Panc1 (cell line): ENCODE data around the gene SERPINA10. TPM values are rescaled to one million over a fixed set of nuclear protein-coding genes. Genes with fewer than 3 reads are reported as not detected.

ENCODE experiments used
- ATAC-seq: fragments of 200-7000 bp; cut with Tn5 transposase; 2 replicates; pipeline ENCODE4 v1.9.1; 2020; ENCODE audit warnings: mild to moderate bottlenecking, moderate library complexity
- BruUV-seq: library from RNA; stranded (reverse); fragments of 400-500 nt; replicated peaks from 2 replicates; lab custom pipeline; 2021; lab: Mats Ljungman, UMichigan
- CTCF ChIA-PET: fragments of 300-600 bp; sonication (Branson Sonifier 250); formaldehyde crosslinking; loops from one replicate; lab custom pipeline; 2022; ENCODE audit warnings: antibody characterized with exemption; lab: Charles Lee
- POLR2A ChIA-PET: fragments of 300-600 bp; sonication (Branson Sonifier 250); formaldehyde crosslinking; loops from one replicate; lab custom pipeline; 2022; ENCODE audit warnings: antibody characterized with exemption; lab: Charles Lee
- DNase-seq: peaks from one replicate; pipeline ENCODE4 v3.0.0-alpha.2; 2010; ENCODE audit warnings: low read depth, low spot score
- H3K27ac ChIP-seq: 2 replicates; pipeline ENCODE4 v1.5.1; 2011; ENCODE audit warnings: mild to moderate bottlenecking, low read length, inconsistent platforms
- H3K27me3 ChIP-seq: fragments of 200-500 bp; sonication (Bioruptor generic); 2 replicates; pipeline ENCODE4 v1.6.0; 2014; ENCODE audit warnings: low read length, inconsistent platforms; ENCODE audit not compliant: control insufficient read depth, insufficient read depth
- H3K36me3 ChIP-seq: fragments of 200-500 bp; sonication (Bioruptor generic); 2 replicates; pipeline ENCODE4 v1.5.1; 2014; ENCODE audit warnings: inconsistent platforms, mild to moderate bottlenecking, low read length, moderate library complexity; ENCODE audit not compliant: control insufficient read depth, insufficient read depth
- H3K4me1 ChIP-seq: 2 replicates; pipeline ENCODE4 v1.5.1; 2011; ENCODE audit warnings: inconsistent platforms, mild to moderate bottlenecking, low read length, moderate library complexity; ENCODE audit not compliant: control insufficient read depth, insufficient read depth
- H3K4me3 ChIP-seq, 2 experiments: 2 replicates each; pipeline ENCODE4 v1.5.1; 2011 to 2012; ENCODE audit warnings: low read depth in 2 of 2, low read length in 2 of 2, mild to moderate bottlenecking in 2 of 2, inconsistent platforms in 1 of 2, moderate library complexity in 1 of 2
- H3K9me3 ChIP-seq: fragments of 200-500 bp; sonication (Bioruptor generic); 2 replicates; pipeline ENCODE4 v1.5.1; 2014; ENCODE audit warnings: low read depth, mild to moderate bottlenecking, inconsistent platforms, low read length, moderate library complexity; ENCODE audit not compliant: control insufficient read depth, insufficient read depth
- POLR2AphosphoS5 ChIP-seq: IDR thresholded peaks from 2 replicates; pipeline ENCODE4 v1.6.1; 2012; ENCODE audit warnings: mild to moderate bottlenecking, low read depth, low read length, moderate library complexity
- SIN3A ChIP-seq: IDR thresholded peaks from 2 replicates; pipeline ENCODE4 v1.6.1; 2012; ENCODE audit warnings: low read depth, mild to moderate bottlenecking, low read length, moderate library complexity, borderline replicate concordance; ENCODE audit not compliant: insufficient read depth
- TCF7L2 ChIP-seq: IDR thresholded peaks from 2 replicates; pipeline ENCODE4 v1.6.1; 2011; ENCODE audit warnings: mild to moderate bottlenecking, low read depth, low read length, inconsistent platforms
- in situ Hi-C: cut with HindIII; loops from 2 replicates; pipeline ENCODE4 v1.10.0; 2016; ENCODE audit warnings: low sequenced_read_pairs, low pct_unique_long_range_greater_than_20kb
- intact Hi-C: fragments of 100-400 bp; cut with micrococcal nuclease; formaldehyde crosslinking; loops from one replicate; pipeline ENCODE4 v1.10.0; 2022; ENCODE audit not compliant: unreplicated experiment
- total RNA-seq: library from RNA; stranded (reverse); gene quantifications from one replicate; pipeline ENCODE4 v1.2.1, GENCODE V29; 2021; ENCODE audit not compliant: unreplicated experiment
- TF ChIP-seq, protein P1 (sequence below): fragments of 450-650 bp; IDR thresholded peaks from 2 replicates; pipeline ENCODE4 v1.5.1; 2017; ENCODE audit warnings: mild to moderate bottlenecking
- TF ChIP-seq, protein P2 (sequence below), 2 experiments: IDR thresholded peaks; 2 replicates each; pipeline ENCODE4 v1.6.1; 2011 to 2012; ENCODE audit warnings: low read depth in 2 of 2, control low read depth in 1 of 2, low read length in 1 of 2, mild to moderate bottlenecking in 1 of 2, moderate library complexity in 1 of 2; ENCODE audit not compliant: insufficient read depth in 1 of 2

SERPINA10 gene
- total RNA-seq, 1 experiment from 2014 or later: 0.03 TPM

DNA sequence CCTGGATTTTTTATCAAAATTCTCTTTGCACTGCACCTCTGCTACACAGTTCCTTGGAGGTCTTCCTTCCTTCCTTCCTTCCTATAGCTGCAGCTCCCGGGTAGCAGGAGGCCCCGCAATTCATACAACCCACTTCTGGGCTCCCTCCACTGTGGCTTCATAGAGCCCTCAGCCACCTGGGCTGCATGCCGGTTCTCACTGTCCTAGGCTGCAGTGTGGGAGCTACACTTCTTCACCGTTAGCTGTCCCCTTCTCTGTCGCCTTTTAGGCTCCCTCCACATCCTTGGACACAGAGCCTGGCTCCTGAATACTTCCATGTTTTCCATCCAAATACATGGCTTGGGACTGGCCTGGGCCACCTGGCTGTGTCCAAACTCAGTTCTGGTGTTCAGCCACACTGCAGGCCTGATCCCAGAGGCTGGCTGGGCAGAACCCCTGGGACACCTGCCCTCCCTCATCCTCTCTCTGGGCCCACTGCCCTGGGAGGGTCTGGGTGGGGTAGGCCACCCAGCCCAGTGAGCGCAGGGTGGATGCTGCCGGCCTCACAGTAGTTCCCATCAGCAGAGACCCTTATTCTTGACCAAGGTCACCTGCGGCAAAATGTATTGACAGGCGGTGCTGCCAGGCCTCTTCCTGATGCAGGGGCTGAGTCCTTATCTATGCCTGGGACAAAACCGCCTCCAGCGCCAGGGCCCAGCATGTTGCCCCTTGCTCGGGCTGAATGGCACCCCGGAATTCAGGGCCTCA, 1.7 kb downstream of the SERPINA10 start:
- intact Hi-C loops (no loop called here), in situ Hi-C loops (no loop called here)
- Histone ChIP-seq H3K4me3 (no peak overlapping the region), H3K27ac (no peak overlapping the region), H3K4me1 (no peaks in the 10 kb centered on the region), H3K36me3 (no peaks in the 10 kb centered on the region), H3K9me3 (no peaks in the 10 kb centered on the region), H3K27me3 (no peaks in the 10 kb centered on the region)
- ChIA-PET POLR2A (no interaction called here), CTCF (no interaction called here)
- DNase-seq (no peak), ATAC-seq (no peak)
- TF ChIP-seq SIN3A (no peak), TCF7L2 (no peak)
- TF ChIP-seq, protein P1, sequence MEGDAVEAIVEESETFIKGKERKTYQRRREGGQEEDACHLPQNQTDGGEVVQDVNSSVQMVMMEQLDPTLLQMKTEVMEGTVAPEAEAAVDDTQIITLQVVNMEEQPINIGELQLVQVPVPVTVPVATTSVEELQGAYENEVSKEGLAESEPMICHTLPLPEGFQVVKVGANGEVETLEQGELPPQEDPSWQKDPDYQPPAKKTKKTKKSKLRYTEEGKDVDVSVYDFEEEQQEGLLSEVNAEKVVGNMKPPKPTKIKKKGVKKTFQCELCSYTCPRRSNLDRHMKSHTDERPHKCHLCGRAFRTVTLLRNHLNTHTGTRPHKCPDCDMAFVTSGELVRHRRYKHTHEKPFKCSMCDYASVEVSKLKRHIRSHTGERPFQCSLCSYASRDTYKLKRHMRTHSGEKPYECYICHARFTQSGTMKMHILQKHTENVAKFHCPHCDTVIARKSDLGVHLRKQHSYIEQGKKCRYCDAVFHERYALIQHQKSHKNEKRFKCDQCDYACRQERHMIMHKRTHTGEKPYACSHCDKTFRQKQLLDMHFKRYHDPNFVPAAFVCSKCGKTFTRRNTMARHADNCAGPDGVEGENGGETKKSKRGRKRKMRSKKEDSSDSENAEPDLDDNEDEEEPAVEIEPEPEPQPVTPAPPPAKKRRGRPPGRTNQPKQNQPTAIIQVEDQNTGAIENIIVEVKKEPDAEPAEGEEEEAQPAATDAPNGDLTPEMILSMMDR: no peak
- no TSS peak for BruUV-seq

DNA sequence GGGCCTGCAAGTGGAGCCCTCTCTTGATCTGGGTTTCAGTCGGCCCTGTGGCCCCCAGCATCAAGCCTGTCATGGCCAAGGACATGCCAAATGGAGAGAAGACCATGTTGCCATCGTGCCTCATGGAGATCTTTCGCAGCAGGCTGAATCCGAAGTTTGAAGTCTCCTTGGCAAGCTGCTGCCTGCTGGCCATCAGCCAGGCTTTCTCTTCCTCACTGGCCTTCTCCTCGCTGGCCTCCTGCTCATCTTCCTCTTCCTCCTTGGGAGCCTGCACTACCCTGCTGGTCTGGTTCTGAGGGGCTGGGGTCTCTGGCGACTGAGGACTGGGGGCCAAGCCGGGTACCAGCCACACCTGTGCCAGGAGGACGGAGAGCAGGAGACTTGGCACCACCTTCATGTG, 2.9 kb downstream of the SERPINA10 start:
- DNase-seq (no peak), ATAC-seq (no peak)
- Histone ChIP-seq H3K36me3 (no peaks in the 10 kb centered on the region), H3K4me1 (no peaks in the 10 kb centered on the region), H3K4me3 (no peak overlapping the region), H3K9me3 (no peaks in the 10 kb centered on the region), H3K27ac (no peak overlapping the region), H3K27me3 (no peaks in the 10 kb centered on the region)
- in situ Hi-C loops: no loop called here
- intact Hi-C loops: no loop called here
- POLR2A ChIA-PET: no interaction called here
- CTCF ChIA-PET: no interaction called here
- TF ChIP-seq POLR2AphosphoS5: no peak
- TF ChIP-seq, protein P1: no peak
- TF ChIP-seq SIN3A: no peak
- TF ChIP-seq, protein P2, sequence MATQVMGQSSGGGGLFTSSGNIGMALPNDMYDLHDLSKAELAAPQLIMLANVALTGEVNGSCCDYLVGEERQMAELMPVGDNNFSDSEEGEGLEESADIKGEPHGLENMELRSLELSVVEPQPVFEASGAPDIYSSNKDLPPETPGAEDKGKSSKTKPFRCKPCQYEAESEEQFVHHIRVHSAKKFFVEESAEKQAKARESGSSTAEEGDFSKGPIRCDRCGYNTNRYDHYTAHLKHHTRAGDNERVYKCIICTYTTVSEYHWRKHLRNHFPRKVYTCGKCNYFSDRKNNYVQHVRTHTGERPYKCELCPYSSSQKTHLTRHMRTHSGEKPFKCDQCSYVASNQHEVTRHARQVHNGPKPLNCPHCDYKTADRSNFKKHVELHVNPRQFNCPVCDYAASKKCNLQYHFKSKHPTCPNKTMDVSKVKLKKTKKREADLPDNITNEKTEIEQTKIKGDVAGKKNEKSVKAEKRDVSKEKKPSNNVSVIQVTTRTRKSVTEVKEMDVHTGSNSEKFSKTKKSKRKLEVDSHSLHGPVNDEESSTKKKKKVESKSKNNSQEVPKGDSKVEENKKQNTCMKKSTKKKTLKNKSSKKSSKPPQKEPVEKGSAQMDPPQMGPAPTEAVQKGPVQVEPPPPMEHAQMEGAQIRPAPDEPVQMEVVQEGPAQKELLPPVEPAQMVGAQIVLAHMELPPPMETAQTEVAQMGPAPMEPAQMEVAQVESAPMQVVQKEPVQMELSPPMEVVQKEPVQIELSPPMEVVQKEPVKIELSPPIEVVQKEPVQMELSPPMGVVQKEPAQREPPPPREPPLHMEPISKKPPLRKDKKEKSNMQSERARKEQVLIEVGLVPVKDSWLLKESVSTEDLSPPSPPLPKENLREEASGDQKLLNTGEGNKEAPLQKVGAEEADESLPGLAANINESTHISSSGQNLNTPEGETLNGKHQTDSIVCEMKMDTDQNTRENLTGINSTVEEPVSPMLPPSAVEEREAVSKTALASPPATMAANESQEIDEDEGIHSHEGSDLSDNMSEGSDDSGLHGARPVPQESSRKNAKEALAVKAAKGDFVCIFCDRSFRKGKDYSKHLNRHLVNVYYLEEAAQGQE (IDR thresholded peaks at IDR 0.05; ENCODE audit: insufficient read depth in 1 of 2, low read depth in 2 of 2, low read length in 1 of 2): no peak
- no peak for TF ChIP-seq TCF7L2
- no TSS peak for BruUV-seq
